H1 (cell line): ENCODE measurements around the gene MXD4. TPM values are rescaled to one million over a fixed set of nuclear protein-coding genes. Genes with fewer than 3 reads are reported as not detected.

Experiments used
- ASH2L ChIP-seq: fragments of 200-600, 300-600 bp; sonication (generic); IDR thresholded peaks from one replicate; pipeline ENCODE4 v1.7.1; 2017; ENCODE audit warnings: low read length
- BACH1 ChIP-seq: IDR thresholded peaks from 2 replicates; pipeline ENCODE4 v1.6.1; 2012; ENCODE audit warnings: low read length, improper control_type of control experiment
- BCL11A ChIP-seq, 2 experiments: IDR thresholded peaks; one replicate each; pipeline ENCODE4 v1.6.1; 2011; ENCODE audit warnings: low read depth in 2 of 2, low read length in 2 of 2, mild to moderate bottlenecking in 2 of 2
- CHD1 ChIP-seq: IDR thresholded peaks from 2 replicates; pipeline ENCODE4 v1.6.1; 2012; ENCODE audit warnings: low read depth, low read length, improper control_type of control experiment
- CHD2 ChIP-seq: IDR thresholded peaks from 2 replicates; pipeline ENCODE4 v1.6.1; 2012; ENCODE audit warnings: low read length, improper control_type of control experiment
- HDAC2 ChIP-seq, 2 experiments: fragments of 300-600 bp in 1 of 2; sonication (generic) in 1 of 2; IDR thresholded peaks; 2 replicates each; pipeline ENCODE4 v1.6.1; 2011 to 2012; ENCODE audit warnings: low read depth in 2 of 2, low read length in 2 of 2, mild to moderate bottlenecking in 2 of 2, moderate library complexity in 2 of 2, borderline replicate concordance in 1 of 2, inconsistent platforms in 1 of 2
- JUND ChIP-seq: IDR thresholded peaks from 2 replicates; pipeline ENCODE4 v1.6.1; 2011; ENCODE audit warnings: mild to moderate bottlenecking, improper control_type of control experiment, low read length
- KDM5A ChIP-seq: fragments of 200-600 bp; IDR thresholded peaks from 2 replicates; pipeline ENCODE4 v1.7.1; 2012; ENCODE audit warnings: mild to moderate bottlenecking, low read length, inconsistent platforms, mixed read lengths
- POLR2AphosphoS5 ChIP-seq: IDR thresholded peaks from 2 replicates; pipeline ENCODE4 v1.6.1; 2011; ENCODE audit warnings: low read depth, low read length
- RFX5 ChIP-seq: IDR thresholded peaks from 2 replicates; pipeline ENCODE4 v1.6.1; 2011; ENCODE audit warnings: low read depth, low read length, improper control_type of control experiment, borderline replicate concordance
- SIN3A ChIP-seq, 2 experiments: IDR thresholded peaks in 1 of 2; conservative IDR thresholded peaks in 1 of 2; 2 replicates each; pipeline ENCODE4 v1.6.1; 2011 to 2012; ENCODE audit warnings: low read length in 2 of 2, improper control_type of control experiment in 1 of 2, low read depth in 1 of 2, mild to moderate bottlenecking in 1 of 2
- SIX5 ChIP-seq: IDR thresholded peaks from 2 replicates; pipeline ENCODE4 v1.6.1; 2011; ENCODE audit warnings: mild to moderate bottlenecking, low read depth, low read length
- SP1 ChIP-seq: IDR thresholded peaks from 2 replicates; pipeline ENCODE4 v1.6.1; 2011; ENCODE audit warnings: low read depth, low read length
- SRF ChIP-seq: IDR thresholded peaks from 2 replicates; pipeline ENCODE4 v1.6.1; 2011; ENCODE audit warnings: mild to moderate bottlenecking, low read depth, low read length, moderate library complexity
- TEAD4 ChIP-seq: IDR thresholded peaks from 2 replicates; pipeline ENCODE4 v1.6.1; 2012; ENCODE audit warnings: low read depth, low read length, inconsistent platforms, mixed read lengths
- ZNF274 ChIP-seq: IDR thresholded peaks from 2 replicates; pipeline ENCODE4 v1.7.0; 2012; ENCODE audit warnings: low read length, borderline replicate concordance; ENCODE audit errors: extremely low read depth
- polyA plus RNA-seq, 7 experiments: library from polyadenylated mRNA; depleted of rRNA in 3 of 7; stranded (reverse) in 5 of 7; unstranded in 2 of 7; fragments of >200 nt in 5 of 7; fragments of 200-250 nt in 2 of 7; gene quantifications; 1 replicate in 5 of 7; 2 replicates in 1 of 7; 4 replicates in 1 of 7; pipeline versions ENCODE4 v1.2.1 to v1.2.3, GENCODE V29; 2011 to 2013; ENCODE audit warnings: missing spikeins in 2 of 7, mixed read lengths in 2 of 7
- total RNA-seq: library from RNA; stranded (reverse); fragmentation: NEBNext Ultra II Directional; extraction: Animal tissue kit (Norgen Biotek cat#: 25700); gene quantifications from 2 replicates; pipeline ENCODE4 v1.2.1, GENCODE V29; 2021
- TF ChIP-seq, protein P1 (sequence below): IDR thresholded peaks from 2 replicates; pipeline ENCODE4 v1.6.1; 2011; ENCODE audit warnings: low read depth, mild to moderate bottlenecking, low read length; ENCODE audit not compliant: insufficient read depth
- TF ChIP-seq, protein P2 (sequence below): IDR thresholded peaks from 2 replicates; pipeline ENCODE4 v1.6.1; 2011; ENCODE audit warnings: low read length, improper control_type of control experiment
- TF ChIP-seq, protein P3 (sequence below): IDR thresholded peaks from 2 replicates; pipeline ENCODE4 v1.6.1; 2012; ENCODE audit warnings: inconsistent platforms

The MXD4 gene
- total and polyA plus RNA-seq, 2 of the 8 experiments (the other 6 are each of a cell fraction or from before 2014, with no cell fraction given) = 18.0 to 20.8 TPM

DNA sequence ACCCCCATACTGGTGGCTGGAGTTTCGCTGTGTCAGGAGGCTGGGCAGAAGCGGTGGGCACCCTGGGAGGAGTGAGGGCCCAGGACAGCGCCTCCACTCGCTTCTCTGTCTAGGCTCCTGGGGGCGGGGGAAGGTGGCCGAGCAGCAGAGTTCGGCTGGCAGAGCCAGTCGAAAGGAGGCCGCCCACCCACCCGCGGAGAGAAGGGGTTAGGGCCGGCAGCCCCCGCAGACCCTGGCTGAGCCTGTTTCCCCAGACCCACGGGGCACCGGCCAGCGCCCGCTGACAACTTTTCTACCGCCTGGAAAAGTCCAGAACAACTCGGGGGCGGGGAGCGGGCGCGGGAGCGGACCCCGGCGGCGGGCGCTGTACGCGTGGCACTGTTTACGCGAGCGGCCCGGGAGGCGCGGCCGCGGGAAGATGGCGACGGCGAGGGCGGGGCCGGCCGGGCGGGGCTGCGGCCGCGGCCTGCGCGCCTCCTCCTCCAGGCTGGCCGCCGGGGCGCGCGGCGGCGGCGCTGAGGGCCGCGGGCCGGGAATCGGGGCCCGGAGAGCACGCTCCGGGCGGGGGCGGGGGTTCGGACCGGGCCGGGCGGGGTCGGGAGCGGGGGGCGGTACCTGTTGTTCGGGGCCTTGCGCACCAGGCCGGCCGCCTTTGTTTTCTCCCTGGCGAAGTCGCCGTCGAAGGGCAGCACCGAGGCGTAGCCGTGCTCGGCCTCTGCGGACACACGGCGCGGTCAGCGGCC lies 628 bp downstream of the MXD4 start (continued):
- no peak for TF ChIP-seq CHD1
- TF ChIP-seq BACH1 = no peak
- TF ChIP-seq, protein P1, sequence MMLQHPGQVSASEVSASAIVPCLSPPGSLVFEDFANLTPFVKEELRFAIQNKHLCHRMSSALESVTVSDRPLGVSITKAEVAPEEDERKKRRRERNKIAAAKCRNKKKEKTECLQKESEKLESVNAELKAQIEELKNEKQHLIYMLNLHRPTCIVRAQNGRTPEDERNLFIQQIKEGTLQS = no peak
- no peak for TF ChIP-seq TEAD4
- TF ChIP-seq KDM5A = no peak
- TF ChIP-seq CHD2 = no peak
- TF ChIP-seq HDAC2 (IDR thresholded peaks at IDR 0.05; ENCODE audit: borderline replicate concordance in 1 of 2, low read depth in 2 of 2, low read length in 2 of 2) = no peak; a peak in 1 of 4 replicates
- TF ChIP-seq ASH2L = no peak
- TF ChIP-seq POLR2AphosphoS5 = no peak
- TF ChIP-seq SIX5 = no peak
- no peak for TF ChIP-seq SP1
- TF ChIP-seq JUND = no peak
- peak in 1 of 2 experiments; percentile 30; a peak in 1 of 4 replicates for TF ChIP-seq SIN3A (conservative IDR thresholded peaks at IDR 0.05 in 1 of 2, IDR thresholded peaks at IDR 0.05 in 1 of 2; ENCODE audit: low read depth in 1 of 2, low read length in 2 of 2)
- TF ChIP-seq BCL11A (IDR thresholded peaks at IDR 0.05; ENCODE audit: low read depth in 2 of 2, low read length in 2 of 2) = no peak
- TF ChIP-seq SRF = no peak
- TF ChIP-seq, protein P2, sequence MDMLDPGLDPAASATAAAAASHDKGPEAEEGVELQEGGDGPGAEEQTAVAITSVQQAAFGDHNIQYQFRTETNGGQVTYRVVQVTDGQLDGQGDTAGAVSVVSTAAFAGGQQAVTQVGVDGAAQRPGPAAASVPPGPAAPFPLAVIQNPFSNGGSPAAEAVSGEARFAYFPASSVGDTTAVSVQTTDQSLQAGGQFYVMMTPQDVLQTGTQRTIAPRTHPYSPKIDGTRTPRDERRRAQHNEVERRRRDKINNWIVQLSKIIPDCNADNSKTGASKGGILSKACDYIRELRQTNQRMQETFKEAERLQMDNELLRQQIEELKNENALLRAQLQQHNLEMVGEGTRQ = no peak
- TF ChIP-seq ZNF274 = no peak
- TF ChIP-seq, protein P3, sequence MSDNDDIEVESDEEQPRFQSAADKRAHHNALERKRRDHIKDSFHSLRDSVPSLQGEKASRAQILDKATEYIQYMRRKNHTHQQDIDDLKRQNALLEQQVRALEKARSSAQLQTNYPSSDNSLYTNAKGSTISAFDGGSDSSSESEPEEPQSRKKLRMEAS = peak; percentile 64
- TF ChIP-seq RFX5 = no peak
